Kidney (tissue), 14 donors: Measurements from ENCODE around the gene JAML. TPM values are rescaled to one million over a fixed set of nuclear protein-coding genes. Genes with fewer than 3 reads are reported as not detected.

ENCODE experiments used
- DNase-seq, 5 donors: peaks; one replicate each; pipeline ENCODE4 v3.0.0-alpha.2; 2013 to 2020
- FAIRE-seq: peaks from 2 replicates; lab custom pipeline; 2012; peaks lifted over from hg19 to GRCh38; lab: Jason Lieb, UNC
- H3K27ac ChIP-seq, 2 donors: one replicate each; pipeline ENCODE4 v1.7.0; 2013; ENCODE audit warnings: low read depth in 2 of 2, low read length in 2 of 2, inconsistent platforms in 1 of 2
- H3K27me3 ChIP-seq: one replicate; pipeline ENCODE4 v1.7.1; 2013; ENCODE audit warnings: low read length, inconsistent platforms; ENCODE audit not compliant: control insufficient read depth, insufficient read depth
- H3K36me3 ChIP-seq, 3 donors: one replicate each; pipeline versions ENCODE4 v1.7.0 to v1.7.1; 2013; ENCODE audit warnings: low read length in 3 of 3, control low read depth in 1 of 3, inconsistent platforms in 1 of 3; ENCODE audit not compliant: insufficient read depth in 3 of 3, control insufficient read depth in 2 of 3
- H3K4me1 ChIP-seq, 3 donors: one replicate each; pipeline versions ENCODE4 v1.7.0 to v1.7.1; 2013; ENCODE audit warnings: low read length in 3 of 3, inconsistent platforms in 1 of 3, low read depth in 1 of 3; ENCODE audit not compliant: control insufficient read depth in 2 of 3, insufficient read depth in 2 of 3
- H3K4me3 ChIP-seq, 3 donors: one replicate each; pipeline versions ENCODE4 v1.7.0 to v1.8.1; 2013; ENCODE audit warnings: low read length in 3 of 3, control low read depth in 1 of 3, inconsistent platforms in 1 of 3
- H3K9ac ChIP-seq, 3 donors: one replicate each; pipeline versions ENCODE4 v1.7.0 to v1.7.1; 2013; ENCODE audit warnings: low read length in 3 of 3, control low read depth in 1 of 3, inconsistent platforms in 1 of 3
- H3K9me3 ChIP-seq, 3 donors: one replicate each; pipeline versions ENCODE4 v1.7.0 to v1.7.1; 2013; ENCODE audit warnings: low read length in 3 of 3, control low read depth in 1 of 3, inconsistent platforms in 1 of 3; ENCODE audit not compliant: control insufficient read depth in 2 of 3, insufficient read depth in 1 of 3
- intact Hi-C: fragments of 100-400 bp; cut with DNase I; formaldehyde crosslinking; loops from one replicate; pipeline ENCODE4 v1.11.1; 2022
- polyA plus RNA-seq: library from polyadenylated mRNA; stranded (reverse); fragments of 350-450 nt; fragmentation: Illumina TruSeq; extraction: RNeasy Lipid Tissue Mini Kit (QIAGEN cat#74804); gene quantifications from one replicate; pipeline ENCODE4 v1.2.3, GENCODE V29; 2014; ENCODE audit warnings: low read depth, low replicate concordance; ENCODE audit not compliant: insufficient read depth
- total RNA-seq: library from RNA; stranded (reverse); fragmentation: NEBNext Ultra II Directional; extraction: Animal tissue kit (Norgen Biotek cat#: 25700); gene quantifications from one replicate; pipeline ENCODE4 v1.2.1, GENCODE V29; 2021
- TF ChIP-seq, protein P1 (sequence below): IDR thresholded peaks from 3 replicates; pipeline ENCODE4 v1.5.1; 2012; ENCODE audit warnings: mild to moderate bottlenecking, moderate library complexity, borderline replicate concordance; ENCODE audit not compliant: insufficient read depth; ENCODE audit errors: extremely low read depth
- donor health status: control.
- donor health status: control.
- donor health status: control.
- donor health status: control.
- donor health status: control.
- donor health status: DM: yes; HTN: yes; CAD: no.
- donor health status: Normal renal cell carcinoma (clear cell type).

JAML gene
- total and polyA plus RNA-seq, 2 donors from 2014 or later, result 2.5 to 17.1 TPM

DNA sequence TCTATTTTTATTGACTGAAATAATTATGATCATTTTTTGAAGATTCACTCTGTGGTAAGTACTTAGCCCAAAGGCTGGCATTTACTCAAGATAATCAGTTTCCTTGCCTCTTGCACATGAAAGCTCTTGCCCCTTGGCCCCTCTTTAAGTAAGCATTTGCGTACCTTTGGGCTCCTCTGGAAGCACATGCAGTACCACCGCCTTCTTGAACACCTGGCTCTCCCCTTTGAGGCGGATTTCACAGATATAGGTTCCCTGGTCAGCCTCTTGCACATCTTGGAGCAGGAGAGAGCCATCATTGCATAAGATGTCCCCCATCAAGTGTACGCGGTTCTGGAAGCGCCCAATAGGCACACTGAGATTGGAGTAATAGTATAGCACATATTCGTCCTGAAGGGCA, 14.5 kb downstream of the JAML start:
- Histone ChIP-seq H3K36me3 (no peaks in the 10 kb centered on the region), H3K27me3 (peaks cover 2% of the 10 kb centered on the region), H3K9me3 (no peaks in the 10 kb centered on the region), H3K27ac (no peak overlapping the region), H3K4me3 (no peak overlapping the region), H3K9ac (no peak overlapping the region), H3K4me1 (peaks cover 0 to 9% (median 0%) of the 10 kb centered on the region in 3 donors)
- intact Hi-C loops, result no loop called here
- TF ChIP-seq, protein P1, sequence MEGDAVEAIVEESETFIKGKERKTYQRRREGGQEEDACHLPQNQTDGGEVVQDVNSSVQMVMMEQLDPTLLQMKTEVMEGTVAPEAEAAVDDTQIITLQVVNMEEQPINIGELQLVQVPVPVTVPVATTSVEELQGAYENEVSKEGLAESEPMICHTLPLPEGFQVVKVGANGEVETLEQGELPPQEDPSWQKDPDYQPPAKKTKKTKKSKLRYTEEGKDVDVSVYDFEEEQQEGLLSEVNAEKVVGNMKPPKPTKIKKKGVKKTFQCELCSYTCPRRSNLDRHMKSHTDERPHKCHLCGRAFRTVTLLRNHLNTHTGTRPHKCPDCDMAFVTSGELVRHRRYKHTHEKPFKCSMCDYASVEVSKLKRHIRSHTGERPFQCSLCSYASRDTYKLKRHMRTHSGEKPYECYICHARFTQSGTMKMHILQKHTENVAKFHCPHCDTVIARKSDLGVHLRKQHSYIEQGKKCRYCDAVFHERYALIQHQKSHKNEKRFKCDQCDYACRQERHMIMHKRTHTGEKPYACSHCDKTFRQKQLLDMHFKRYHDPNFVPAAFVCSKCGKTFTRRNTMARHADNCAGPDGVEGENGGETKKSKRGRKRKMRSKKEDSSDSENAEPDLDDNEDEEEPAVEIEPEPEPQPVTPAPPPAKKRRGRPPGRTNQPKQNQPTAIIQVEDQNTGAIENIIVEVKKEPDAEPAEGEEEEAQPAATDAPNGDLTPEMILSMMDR, result no peak
- DNase-seq, result no peak
- FAIRE-seq, result no peak

DNA sequence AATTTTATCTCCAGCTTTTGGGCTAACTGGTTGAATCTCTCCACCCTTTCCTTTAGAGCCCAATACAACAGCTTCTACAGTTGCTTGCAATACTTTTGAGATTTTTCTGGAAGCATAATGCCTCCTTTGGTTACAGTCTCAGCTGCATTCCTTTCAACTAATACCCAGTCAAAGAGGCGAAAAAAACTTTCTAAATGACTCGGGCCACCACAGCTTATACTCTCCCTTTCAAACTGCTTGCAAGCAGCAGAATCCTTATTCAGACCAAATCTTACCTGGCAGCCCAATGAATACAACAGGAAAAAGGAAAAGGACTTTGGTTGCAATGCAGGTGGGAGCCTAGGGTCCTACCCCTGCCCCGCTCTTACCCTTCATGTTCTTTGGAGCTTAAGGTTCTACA, 15.8 kb downstream of the JAML start:
- no peak overlapping the region for H3K27ac ChIP-seq
- H3K4me1 ChIP-seq, result peaks cover 0 to 9% (median 0%) of the 10 kb centered on the region in 3 donors
- intact Hi-C loops, result no loop called here
- FAIRE-seq, result no peak
- DNase-seq, result no peak
- H3K27me3 ChIP-seq, result peaks cover 2% of the 10 kb centered on the region
- H3K9ac ChIP-seq, result no peak overlapping the region
- no peaks in the 10 kb centered on the region for H3K9me3 ChIP-seq
- H3K4me3 ChIP-seq, result no peak overlapping the region
- TF ChIP-seq, protein P1, result no peak
- no peaks in the 10 kb centered on the region for H3K36me3 ChIP-seq

DNA sequence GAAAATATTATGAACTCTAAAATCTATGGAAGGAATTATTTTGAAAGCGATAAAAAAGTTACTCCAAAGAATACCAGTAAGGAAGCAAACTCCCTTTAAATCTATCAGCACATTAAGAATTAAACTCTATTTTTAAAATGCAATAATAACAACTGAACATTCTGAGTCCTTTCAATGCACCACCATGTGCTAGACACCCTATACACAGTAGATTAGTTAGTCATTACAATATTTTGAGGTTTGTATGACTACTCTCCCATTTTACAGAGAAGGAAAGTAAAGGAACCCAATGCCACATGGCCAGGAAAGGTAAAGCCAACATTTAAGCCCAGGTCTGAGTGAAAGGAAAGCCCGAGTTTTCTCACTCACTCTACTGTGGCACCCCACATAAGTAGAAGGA, 17.7 kb downstream of the JAML start:
- intact Hi-C loops, result no loop called here
- Histone ChIP-seq H3K4me1 (peaks cover 0 to 10% (median 9%) of the 10 kb centered on the region in 3 donors), H3K36me3 (no peaks in the 10 kb centered on the region), H3K9ac (no peak overlapping the region), H3K9me3 (no peaks in the 10 kb centered on the region), H3K4me3 (no peak overlapping the region), H3K27me3 (peaks cover 2% of the 10 kb centered on the region), H3K27ac (no peak overlapping the region)
- TF ChIP-seq, protein P1, result no peak
- no peak for DNase-seq
- FAIRE-seq, result no peak
